Testis (tissue), 2 donors: ENCODE data around the gene OR2S2.

ENCODE experiments used
- POLR2A ChIP-seq: fragments of 450-650 bp; IDR thresholded peaks from one replicate; pipeline ENCODE4 v1.6.1; 2017; ENCODE audit warnings: antibody characterized with exemption, mild to moderate bottlenecking, moderate library complexity
- TF ChIP-seq, protein P1 (sequence below), 3 experiments: fragments of 450-650 bp in 2 of 3; fragments of 200-600 bp in 1 of 3; sonication (generic) in 1 of 3; IDR thresholded peaks; one replicate each; pipeline ENCODE4 v1.5.1; 2016 to 2019; ENCODE audit warnings: antibody characterized with exemption in 3 of 3, mild to moderate bottlenecking in 2 of 3, moderate library complexity in 1 of 3

DNA sequence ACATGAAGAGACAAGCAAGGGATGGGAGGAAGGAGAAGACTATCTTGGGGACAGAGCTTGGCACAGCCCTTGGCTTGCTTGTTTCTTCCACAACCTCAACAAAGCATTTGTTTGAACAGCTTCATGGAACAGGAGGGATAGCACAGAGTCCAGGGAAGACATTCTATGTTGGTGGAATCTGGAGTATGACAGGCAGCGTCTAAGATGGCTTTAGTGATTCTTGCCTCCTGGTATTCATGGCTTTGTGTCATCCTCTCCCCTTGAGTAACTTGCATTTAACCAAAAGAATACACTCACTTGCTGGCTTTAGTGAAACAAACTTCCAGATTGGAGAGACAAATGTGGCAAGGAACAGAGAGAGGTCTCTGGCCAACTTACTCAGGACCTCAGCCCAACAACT, 47.9 kb upstream of the OR2S2 start:
- TF ChIP-seq, protein P1, sequence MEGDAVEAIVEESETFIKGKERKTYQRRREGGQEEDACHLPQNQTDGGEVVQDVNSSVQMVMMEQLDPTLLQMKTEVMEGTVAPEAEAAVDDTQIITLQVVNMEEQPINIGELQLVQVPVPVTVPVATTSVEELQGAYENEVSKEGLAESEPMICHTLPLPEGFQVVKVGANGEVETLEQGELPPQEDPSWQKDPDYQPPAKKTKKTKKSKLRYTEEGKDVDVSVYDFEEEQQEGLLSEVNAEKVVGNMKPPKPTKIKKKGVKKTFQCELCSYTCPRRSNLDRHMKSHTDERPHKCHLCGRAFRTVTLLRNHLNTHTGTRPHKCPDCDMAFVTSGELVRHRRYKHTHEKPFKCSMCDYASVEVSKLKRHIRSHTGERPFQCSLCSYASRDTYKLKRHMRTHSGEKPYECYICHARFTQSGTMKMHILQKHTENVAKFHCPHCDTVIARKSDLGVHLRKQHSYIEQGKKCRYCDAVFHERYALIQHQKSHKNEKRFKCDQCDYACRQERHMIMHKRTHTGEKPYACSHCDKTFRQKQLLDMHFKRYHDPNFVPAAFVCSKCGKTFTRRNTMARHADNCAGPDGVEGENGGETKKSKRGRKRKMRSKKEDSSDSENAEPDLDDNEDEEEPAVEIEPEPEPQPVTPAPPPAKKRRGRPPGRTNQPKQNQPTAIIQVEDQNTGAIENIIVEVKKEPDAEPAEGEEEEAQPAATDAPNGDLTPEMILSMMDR (IDR thresholded peaks at IDR 0.05), result no peak
- no peak for TF ChIP-seq POLR2A
